ENCODE data around the gene PAQR8. TPM values are rescaled to one million over a fixed set of nuclear protein-coding genes. Genes with fewer than 3 reads are reported as not detected.

Gene PAQR8
- total and polyA plus RNA-seq, 8 donors, result 4.0 to 46.1 (median 15.7) TPM

DNA sequence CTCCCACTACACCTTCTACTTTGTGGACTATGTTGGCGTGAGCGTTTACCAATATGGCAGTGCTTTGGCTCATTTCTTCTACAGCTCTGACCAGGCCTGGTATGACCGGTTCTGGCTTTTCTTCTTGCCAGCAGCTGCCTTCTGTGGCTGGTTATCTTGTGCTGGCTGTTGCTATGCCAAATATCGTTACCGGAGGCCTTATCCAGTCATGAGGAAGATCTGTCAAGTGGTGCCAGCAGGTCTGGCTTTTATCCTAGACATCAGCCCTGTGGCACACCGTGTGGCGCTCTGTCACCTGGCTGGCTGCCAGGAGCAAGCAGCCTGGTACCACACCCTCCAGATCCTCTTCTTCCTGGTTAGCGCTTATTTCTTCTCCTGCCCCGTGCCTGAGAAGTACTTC, 41.7 kb downstream of the PAQR8 start:
- intact Hi-C loops (cut with DNase I; ENCODE audit: low total_unique reads), result no loop called here
- Histone ChIP-seq H3K36me3 (peaks cover 0 to 31% (median 24%) of the 10 kb centered on the region in 4 donors), H3K27ac (peak overlapping the region in 2 of 5 donors; percentile 38 to 43)

DNA sequence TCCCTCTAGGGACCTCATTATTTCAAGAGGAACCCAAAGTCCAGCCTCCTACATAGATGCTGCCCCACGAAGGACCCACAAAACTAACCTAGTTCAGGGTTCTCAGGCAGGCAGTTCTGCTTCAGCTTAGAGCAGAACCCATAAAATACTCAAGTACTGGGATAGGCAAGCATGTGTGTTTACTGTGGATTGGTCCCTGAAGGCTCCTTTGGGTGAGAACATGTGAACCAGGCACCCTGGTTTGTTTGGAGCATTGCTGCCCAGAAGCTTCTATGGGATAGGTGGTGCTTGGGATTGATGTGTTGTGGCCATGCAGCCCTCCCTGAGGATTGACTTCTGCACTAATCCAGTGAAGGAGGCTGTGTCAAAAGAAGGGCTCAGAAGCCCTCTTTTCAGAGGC, 43.3 kb downstream of the PAQR8 start:
- Histone ChIP-seq H3K4me3 (no peak overlapping the region), H3K9me3 (no peaks in the 10 kb centered on the region), H3K27me3 (no peaks in the 10 kb centered on the region), H3K36me3 (peaks cover 0 to 31% (median 24%) of the 10 kb centered on the region in 4 donors), H3K27ac (no peak overlapping the region), H3K4me1 (peaks cover 3 to 20% (median 8%) of the 10 kb centered on the region in 4 donors)
- no peak for TF ChIP-seq POLR2A (IDR thresholded peaks at IDR 0.05)
- WGBS, 5 donors, result 83 to 100% (median 86%) methylated on average over 1 of the region's 1 CpG
- no peak for DNase-seq
- intact Hi-C loops (cut with DNase I; ENCODE audit: low total_unique reads), result no loop called here

More for the DNA sequence above, 41.7 kb downstream of the PAQR8 start:
- Histone ChIP-seq H3K9me3 (no peaks in the 10 kb centered on the region), H3K4me3 (no peak overlapping the region), H3K27me3 (no peaks in the 10 kb centered on the region), H3K4me1 (peaks cover 3 to 35% (median 12%) of the 10 kb centered on the region in 4 donors)
- WGBS, 5 donors, result 37 to 74% (median 44%) methylated on average over 6 to 9 of the region's 9 CpGs
- TF ChIP-seq EP300 (IDR thresholded peaks at IDR 0.05) (no peak), POLR2AphosphoS5 (IDR thresholded peaks at IDR 0.05) (peak in 2 of 3 donors; percentile 79 to 92)
- peak; percentile 34 to 83 for DNase-seq

- intact Hi-C loops (cut with DNase I; ENCODE audit: low total_unique reads), result no loop called here
- H3K4me1 ChIP-seq, result peaks cover 3 to 25% (median 8%) of the 10 kb centered on the region in 4 donors
- peaks cover 0 to 31% (median 24%) of the 10 kb centered on the region in 4 donors for H3K36me3 ChIP-seq
- H3K9me3 ChIP-seq, result no peaks in the 10 kb centered on the region
- no peaks in the 10 kb centered on the region for H3K27me3 ChIP-seq
- H3K4me3 ChIP-seq, result no peak overlapping the region
- no peak for TF ChIP-seq POLR2A (IDR thresholded peaks at IDR 0.05)
- TF ChIP-seq CTCF (IDR thresholded peaks at IDR 0.05), result peak in 1 of 7 experiments; percentile 23
- peak in 1 of 2 donors; percentile 60 for DNase-seq
- H3K27ac ChIP-seq, result no peak overlapping the region
These were observed 45.5 kb downstream of the PAQR8 start for GRCh38 chr6:52407467-52407866.

DNA sequence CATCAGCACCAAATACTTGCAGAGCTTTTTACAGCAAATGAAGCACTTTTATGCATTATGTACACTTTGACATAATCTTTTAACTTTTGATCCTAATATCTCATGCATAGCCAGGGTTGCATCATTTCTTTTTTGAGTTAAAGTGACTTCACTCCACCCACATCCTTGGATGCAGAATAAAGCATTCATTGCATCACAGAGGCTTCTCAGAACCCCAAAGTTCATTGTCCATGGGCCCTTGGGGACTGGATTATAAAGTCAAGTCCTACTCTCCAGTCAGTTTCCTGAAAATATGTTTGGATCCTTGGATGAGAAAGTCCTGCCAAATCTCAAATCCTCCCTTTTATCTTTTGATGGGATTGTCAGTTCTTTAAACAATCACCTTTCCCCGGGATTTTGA, 47.5 kb downstream of the PAQR8 start:
- Histone ChIP-seq H3K36me3 (peaks cover 0 to 12% (median 5%) of the 10 kb centered on the region in 4 donors), H3K4me3 (no peak overlapping the region), H3K4me1 (peaks cover 0 to 8% (median 0%) of the 10 kb centered on the region in 4 donors), H3K27me3 (no peaks in the 10 kb centered on the region), H3K27ac (no peak overlapping the region), H3K9me3 (no peaks in the 10 kb centered on the region)
- 41 to 54% (median 51%) methylated on average over 1 of the region's 1 CpG for WGBS, 5 donors
- no peak for TF ChIP-seq POLR2AphosphoS5 (IDR thresholded peaks at IDR 0.05)
- TF ChIP-seq EP300 (IDR thresholded peaks at IDR 0.05), result no peak
- TF ChIP-seq POLR2A (IDR thresholded peaks at IDR 0.05), result no peak
- no peak for TF ChIP-seq CTCF (IDR thresholded peaks at IDR 0.05)
- no peak for DNase-seq
- intact Hi-C loops (cut with DNase I; ENCODE audit: low total_unique reads), result no loop called here

DNA sequence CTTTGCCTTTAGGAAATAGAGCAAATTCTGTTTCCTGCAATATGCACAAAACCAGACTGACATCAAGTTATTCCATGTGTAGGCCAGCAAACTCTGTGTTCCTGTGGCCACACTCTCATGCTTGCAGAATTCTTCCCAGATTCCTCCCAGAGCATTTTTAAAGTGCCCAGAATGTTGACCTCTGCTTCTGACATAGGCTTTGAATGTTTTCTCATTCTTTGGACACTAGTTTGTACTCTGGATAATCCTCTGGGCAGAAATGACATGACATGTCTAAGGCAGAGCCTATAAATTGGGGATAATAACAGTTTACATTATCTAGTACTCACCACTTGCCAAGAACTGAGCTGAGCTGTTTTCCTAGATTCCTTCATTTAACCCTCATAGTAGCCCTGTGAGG, 49.0 kb downstream of the PAQR8 start:
- Histone ChIP-seq H3K27me3 (no peaks in the 10 kb centered on the region), H3K36me3 (no peaks in the 10 kb centered on the region), H3K4me1 (peaks cover 0 to 10% (median under 1%) of the 10 kb centered on the region in 4 donors), H3K9me3 (no peaks in the 10 kb centered on the region), H3K4me3 (no peak overlapping the region), H3K27ac (peak overlapping the region in 1 of 5 donors; percentile 1)
- DNase-seq, result no peak
- TF ChIP-seq POLR2AphosphoS5 (IDR thresholded peaks at IDR 0.05) (no peak), POLR2A (IDR thresholded peaks at IDR 0.05) (no peak), CTCF (IDR thresholded peaks at IDR 0.05) (no peak), EP300 (IDR thresholded peaks at IDR 0.05) (no peak)
- intact Hi-C loops (cut with DNase I; ENCODE audit: low total_unique reads), result loop anchor here (10.0 kb wide), 1 partner anchor 184 kb away; no protein-coding TSS in a partner anchor
